Activated CD4-positive, alpha-beta memory T cell treated with anti-CD3 and anti-CD28 coated beads for 36 hours (primary cell): Measurements from ENCODE around the gene RBM17. TPM values are rescaled to one million over a fixed set of nuclear protein-coding genes. Genes with fewer than 3 reads are reported as not detected.

Experiments used
- CTCF ChIA-PET: fragments of 350-600 bp; sonication (Branson Sonifier 250); formaldehyde crosslinking; loops from one replicate; lab custom pipeline; 2021; ENCODE audit warnings: antibody characterized with exemption, inconsistent platforms; lab: Charles Lee
- POLR2A ChIA-PET: fragments of 350-600 bp; sonication (Branson Sonifier 250); formaldehyde crosslinking; loops from one replicate; lab custom pipeline; 2021; ENCODE audit warnings: antibody characterized with exemption; lab: Charles Lee
- DNase-seq: peaks from one replicate; pipeline ENCODE4 v3.0.0-alpha.2; 2020
- H3K27ac Mint-ChIP-seq: one replicate; pipeline ENCODE4 v1.8.0; 2021; ENCODE audit warnings: mixed read lengths
- H3K27me3 Mint-ChIP-seq: one replicate; pipeline ENCODE4 v1.8.0; 2021; ENCODE audit warnings: mixed read lengths
- H3K36me3 Mint-ChIP-seq: one replicate; pipeline ENCODE4 v1.8.0; 2021; ENCODE audit warnings: mixed read lengths
- H3K4me1 Mint-ChIP-seq: one replicate; pipeline ENCODE4 v1.8.0; 2021; ENCODE audit warnings: low read depth, mixed read lengths
- H3K4me3 Mint-ChIP-seq: one replicate; pipeline ENCODE4 v1.8.0; 2021; ENCODE audit warnings: mild to moderate bottlenecking, mixed read lengths
- H3K9me3 Mint-ChIP-seq: one replicate; pipeline ENCODE4 v1.8.0; 2021; ENCODE audit warnings: mixed read lengths
- intact Hi-C: fragments of 100-400 bp; cut with micrococcal nuclease; formaldehyde crosslinking; loops from one replicate; pipeline ENCODE4 v1.15.1; 2023
- total RNA-seq, 2 experiments: library from RNA; stranded (reverse); gene quantifications; one replicate each; pipeline ENCODE4 v1.2.3, GENCODE V29; 2021

RBM17 gene
- total RNA-seq, 2 experiments from 2014 or later: 151 to 155 TPM

GRCh38 chr10:6068006-6068405 is 20.8 kb upstream of the RBM17 start:
- peak overlapping the region; percentile 96 for H3K27ac Mint-ChIP-seq
- peaks cover 3% of the 10 kb centered on the region for H3K9me3 Mint-ChIP-seq
- peaks cover 89% of the 10 kb centered on the region for H3K4me1 Mint-ChIP-seq
- H3K27me3 Mint-ChIP-seq: peaks cover 2% of the 10 kb centered on the region
- H3K4me3 Mint-ChIP-seq: peak overlapping the region; percentile 71
- DNase-seq: peak; percentile 10
- CTCF ChIA-PET: interaction anchor here (1.3 to 10.3 kb wide), 2 partner anchors 16 to 19 kb away, joined by 9 to 112 read pairs; no protein-coding TSS in a partner anchor
- POLR2A ChIA-PET: interaction anchor here (0.9 to 14.3 kb wide), 3 partner anchors 16 to 19 kb away, joined by 4 to 343 read pairs (median 157); no protein-coding TSS in a partner anchor
- intact Hi-C loops: loop anchor here (5.0 kb wide), 1 partner anchor 256 kb away; the partner anchor contains the start of gene GDI2
- peaks cover 3% of the 10 kb centered on the region for H3K36me3 Mint-ChIP-seq

GRCh38 chr10:6068422-6068821 is 20.4 kb upstream of the RBM17 start:
- DNase-seq: peak; percentile 66
- intact Hi-C loops: loop anchor here (5.0 kb wide), 1 partner anchor 256 kb away; the partner anchor contains the start of gene GDI2
- ChIA-PET CTCF (interaction anchor here (1.3 to 10.3 kb wide), 2 partner anchors 15 to 18 kb away, joined by 9 to 112 read pairs; no protein-coding TSS in a partner anchor), POLR2A (interaction anchor here (0.9 to 14.3 kb wide), 3 partner anchors 15 to 18 kb away, joined by 4 to 343 read pairs (median 157); no protein-coding TSS in a partner anchor)
- H3K4me1 Mint-ChIP-seq: peaks cover 92% of the 10 kb centered on the region
- peaks cover 3% of the 10 kb centered on the region for H3K36me3 Mint-ChIP-seq
- H3K27me3 Mint-ChIP-seq: peaks cover 2% of the 10 kb centered on the region
- H3K4me3 Mint-ChIP-seq: peak overlapping the region; percentile 71
- peak overlapping the region; percentile 96 for H3K27ac Mint-ChIP-seq
- H3K9me3 Mint-ChIP-seq: peaks cover 4% of the 10 kb centered on the region

- intact Hi-C loops: loop anchor here (1.0 to 5.0 kb wide), 4 partner anchors 11 to 257 kb away; partner anchors contain the start of gene GDI2
- peak; percentile 60 for DNase-seq
- POLR2A ChIA-PET: interaction anchor here (0.7 to 14.3 kb wide), 6 partner anchors 8 to 373 kb away, joined by 3 to 343 read pairs (median 43); partner anchors contain the start of gene IL2RA
- peaks cover 97% of the 10 kb centered on the region for H3K4me1 Mint-ChIP-seq
- H3K36me3 Mint-ChIP-seq: peaks cover 3% of the 10 kb centered on the region
- H3K27me3 Mint-ChIP-seq: peaks cover 2% of the 10 kb centered on the region
- CTCF ChIA-PET: interaction anchor here (0.7 to 10.3 kb wide), 5 partner anchors 9 to 18 kb away, joined by 4 to 112 read pairs (median 12); no protein-coding TSS in a partner anchor
- H3K4me3 Mint-ChIP-seq: peak overlapping the region; percentile 71
- peaks cover 5% of the 10 kb centered on the region for H3K9me3 Mint-ChIP-seq
- H3K27ac Mint-ChIP-seq: peak overlapping the region; percentile 96
Measured at GRCh38 chr10:6069081-6069931, 19.5 kb upstream of the RBM17 start.

DNA sequence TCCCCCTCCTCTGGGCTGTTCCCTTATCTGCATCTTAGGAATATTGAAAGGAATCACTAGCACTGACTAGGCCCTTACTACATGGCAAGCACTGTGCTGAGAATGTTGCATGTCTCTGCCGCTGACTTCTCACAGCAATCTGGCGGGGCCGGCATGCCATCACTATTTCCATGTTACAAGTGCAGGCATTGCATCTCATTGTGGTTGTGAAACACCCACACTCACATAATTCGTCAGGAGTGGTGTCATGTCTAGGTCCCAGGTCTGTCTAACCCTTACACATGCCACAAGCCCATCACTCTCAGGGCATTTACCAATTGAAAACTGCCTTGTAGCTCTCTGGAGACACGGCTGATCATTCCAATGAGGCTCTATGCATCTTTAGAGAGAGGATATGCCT is 18.2 kb upstream of the RBM17 start:
- H3K4me1 Mint-ChIP-seq: peaks cover 95% of the 10 kb centered on the region
- CTCF ChIA-PET: interaction anchor here (0.7 to 10.3 kb wide), 6 partner anchors 11 to 20 kb away, joined by 3 to 112 read pairs (median 10); no protein-coding TSS in a partner anchor
- peak overlapping the region; percentile 96 for H3K27ac Mint-ChIP-seq
- POLR2A ChIA-PET: interaction anchor here (0.9 to 14.3 kb wide), 7 partner anchors 9 to 277 kb away, joined by 3 to 343 read pairs (median 8); partner anchors contain the start of gene IL2RA
- no peaks in the 10 kb centered on the region for H3K36me3 Mint-ChIP-seq
- peaks cover 2% of the 10 kb centered on the region for H3K27me3 Mint-ChIP-seq
- DNase-seq: peak; percentile 90
- peak overlapping the region; percentile 71 for H3K4me3 Mint-ChIP-seq
- intact Hi-C loops: loop anchor here (1.0 to 5.0 kb wide), 4 partner anchors 8 to 753 kb away; partner anchors contain the start of genes IL15RA and IL2RA
- peaks cover 2% of the 10 kb centered on the region for H3K9me3 Mint-ChIP-seq

GRCh38 chr10:6071181-6072175 is 17.4 kb upstream of the RBM17 start:
- POLR2A ChIA-PET: interaction anchor here (0.6 to 14.3 kb wide), 11 partner anchors 10 to 1630 kb away, joined by 3 to 343 read pairs (median 6); partner anchors contain the start of gene IL2RA

DNA sequence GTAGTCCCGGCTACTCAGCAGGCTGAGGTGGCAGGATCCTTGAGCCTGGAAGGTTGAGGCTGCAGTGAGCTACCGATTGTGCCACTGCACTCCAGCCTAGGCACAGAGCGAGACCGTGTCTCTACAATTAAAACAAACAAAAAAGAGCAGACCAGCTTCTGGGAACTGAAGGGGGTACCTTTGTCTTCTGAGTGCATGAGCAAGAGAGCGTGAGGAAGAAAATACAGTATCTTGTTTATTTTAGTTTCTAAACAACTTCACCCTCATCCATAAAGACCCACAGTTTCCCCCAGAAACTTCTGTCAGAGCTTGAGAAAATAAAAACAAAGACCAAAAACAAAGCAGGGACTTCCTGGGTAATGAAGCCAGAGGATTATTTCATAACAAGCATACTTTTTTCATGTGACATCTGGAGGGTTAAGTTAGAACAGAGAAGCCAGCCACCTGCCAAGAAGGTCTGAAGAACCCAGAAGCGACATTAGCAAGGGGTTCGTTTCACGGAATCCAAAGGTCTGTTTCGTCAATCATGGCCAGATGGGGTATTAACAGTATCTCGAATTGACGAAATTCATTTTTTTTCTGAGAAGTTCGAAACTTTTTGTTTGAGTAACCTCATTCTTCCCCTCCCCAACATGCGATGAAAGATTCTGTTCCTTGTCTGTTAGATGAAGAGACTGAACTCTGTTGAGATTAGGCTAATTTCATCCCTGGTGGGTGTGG is 16.5 kb upstream of the RBM17 start:
- peaks cover 91% of the 10 kb centered on the region for H3K4me1 Mint-ChIP-seq
- peak overlapping the region; percentile 42 for H3K4me3 Mint-ChIP-seq
- no peaks in the 10 kb centered on the region for H3K36me3 Mint-ChIP-seq
- H3K9me3 Mint-ChIP-seq: peaks cover 2% of the 10 kb centered on the region
- H3K27me3 Mint-ChIP-seq: peaks cover 3% of the 10 kb centered on the region
- DNase-seq: peak; percentile 67
- H3K27ac Mint-ChIP-seq: peak overlapping the region; percentile 96
- CTCF ChIA-PET: interaction anchor here (0.9 to 10.3 kb wide), 9 partner anchors 9 to 130 kb away, joined by 3 to 112 read pairs (median 7); partner anchors contain the start of genes IL2RA and PFKFB3
- intact Hi-C loops: loop anchor here (5.0 kb wide), 2 partner anchors 95 to 755 kb away; partner anchors contain the start of gene IL15RA
- POLR2A ChIA-PET: interaction anchor here (0.6 to 14.3 kb wide), 7 partner anchors 9 to 1629 kb away, joined by 3 to 343 read pairs (median 10); partner anchors contain the start of gene IL2RA

More at GRCh38 chr10:6071181-6072175, 17.4 kb upstream of the RBM17 start:
- DNase-seq: no peak
- CTCF ChIA-PET: interaction anchor here (0.6 to 10.3 kb wide), 10 partner anchors 9 to 131 kb away, joined by 3 to 112 read pairs (median 6); partner anchors contain the start of genes IL2RA and PFKFB3
- H3K9me3 Mint-ChIP-seq: peaks cover 2% of the 10 kb centered on the region
- no peaks in the 10 kb centered on the region for H3K36me3 Mint-ChIP-seq
- H3K4me1 Mint-ChIP-seq: peaks cover 95% of the 10 kb centered on the region
- H3K27ac Mint-ChIP-seq: peak overlapping the region; percentile 96
- intact Hi-C loops: loop anchor here (2.0 to 5.0 kb wide), 3 partner anchors 65 to 754 kb away; partner anchors contain the start of gene IL15RA
- peak overlapping the region; percentile 71 for H3K4me3 Mint-ChIP-seq
- peaks cover 2% of the 10 kb centered on the region for H3K27me3 Mint-ChIP-seq

- peak; percentile 62 for DNase-seq
Measured at GRCh38 chr10:6074489-6075301, 14.1 kb upstream of the RBM17 start.

GRCh38 chr10:6077071-6077675 is 11.7 kb upstream of the RBM17 start:
- H3K4me1 Mint-ChIP-seq: peaks cover 59% of the 10 kb centered on the region
- intact Hi-C loops: no loop called here
- POLR2A ChIA-PET: interaction anchor here (14.3 kb wide), 1 partner anchor 26 kb away, joined by 343 read pairs; no protein-coding TSS in a partner anchor
- H3K27me3 Mint-ChIP-seq: peaks cover 3% of the 10 kb centered on the region
- no peak overlapping the region for H3K27ac Mint-ChIP-seq
- H3K9me3 Mint-ChIP-seq: peaks cover 6% of the 10 kb centered on the region
- CTCF ChIA-PET: interaction anchor here (1.9 kb wide), 1 partner anchor 9 kb away, joined by 6 read pairs; no protein-coding TSS in a partner anchor
- H3K36me3 Mint-ChIP-seq: no peaks in the 10 kb centered on the region
- DNase-seq: no peak
- H3K4me3 Mint-ChIP-seq: no peak overlapping the region

More at GRCh38 chr10:6074489-6075301, 14.1 kb upstream of the RBM17 start:
- intact Hi-C loops: loop anchor here (1.0 to 5.0 kb wide), 3 partner anchors 9 to 757 kb away; partner anchors contain the start of gene IL15RA
- Mint-ChIP-seq H3K4me1 (peaks cover 71% of the 10 kb centered on the region), H3K9me3 (peaks cover 2% of the 10 kb centered on the region), H3K27me3 (peaks cover 3% of the 10 kb centered on the region), H3K36me3 (no peaks in the 10 kb centered on the region), H3K27ac (peak overlapping the region; percentile 82), H3K4me3 (peak overlapping the region; percentile 73)
- ChIA-PET CTCF (interaction anchor here (1.0 to 10.3 kb wide), 3 partner anchors 9 to 12 kb away, joined by 5 to 112 read pairs (median 14); partner anchors contain the start of gene IL2RA), POLR2A (interaction anchor here (1.0 to 14.3 kb wide), 5 partner anchors 9 to 24 kb away, joined by 5 to 343 read pairs (median 78); partner anchors contain the start of gene IL2RA)

DNA sequence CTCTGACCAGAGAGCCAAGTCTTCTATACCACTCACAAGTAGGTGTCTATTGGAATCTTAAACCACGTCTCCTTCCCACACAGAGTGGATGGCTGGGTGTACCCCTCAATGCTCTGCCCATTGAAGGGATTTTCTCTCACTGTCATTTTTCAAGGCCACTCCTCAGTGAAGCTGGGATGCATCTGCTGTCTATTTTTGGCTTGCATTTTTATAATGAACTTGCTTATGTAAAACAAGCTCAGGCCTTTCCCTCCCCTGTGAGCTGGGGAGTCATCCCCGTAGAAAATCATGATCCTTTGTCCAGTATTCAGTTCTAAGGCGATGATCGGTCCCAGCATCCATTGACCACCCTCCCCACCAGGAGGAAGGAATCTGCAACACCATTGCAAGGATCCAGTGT is 9.8 kb upstream of the RBM17 start:
- H3K4me3 Mint-ChIP-seq: no peak overlapping the region
- ChIA-PET CTCF (no interaction called here), POLR2A (interaction anchor here (14.3 kb wide), 1 partner anchor 28 kb away, joined by 343 read pairs; no protein-coding TSS in a partner anchor)
- H3K9me3 Mint-ChIP-seq: peaks cover 4% of the 10 kb centered on the region
- intact Hi-C loops: no loop called here
- no peak for DNase-seq
- H3K36me3 Mint-ChIP-seq: no peaks in the 10 kb centered on the region
- peaks cover 59% of the 10 kb centered on the region for H3K4me1 Mint-ChIP-seq
- no peak overlapping the region for H3K27ac Mint-ChIP-seq
- peaks cover 3% of the 10 kb centered on the region for H3K27me3 Mint-ChIP-seq
